ENCODE results near the gene TNFSF15.

TNFSF15 gene

GRCh38 chr9:114805670-114806525, at the start of gene TNFSF15:
TSS of gene TNFSF15 (minus strand) at chr9:114806039. CDS start at chr9:114806012, 27 bp downstream.
- DNase-seq (ENCODE audit: low spot score): no peak

- DNase-seq (ENCODE audit: low spot score): no peak
Measured at GRCh38 chr9:114855488-114855887, 49.6 kb upstream of the TNFSF15 start.

- no peak for DNase-seq (ENCODE audit: low spot score)
Measured at GRCh38 chr9:114854736-114855355, 49.0 kb upstream of the TNFSF15 start.

DNA sequence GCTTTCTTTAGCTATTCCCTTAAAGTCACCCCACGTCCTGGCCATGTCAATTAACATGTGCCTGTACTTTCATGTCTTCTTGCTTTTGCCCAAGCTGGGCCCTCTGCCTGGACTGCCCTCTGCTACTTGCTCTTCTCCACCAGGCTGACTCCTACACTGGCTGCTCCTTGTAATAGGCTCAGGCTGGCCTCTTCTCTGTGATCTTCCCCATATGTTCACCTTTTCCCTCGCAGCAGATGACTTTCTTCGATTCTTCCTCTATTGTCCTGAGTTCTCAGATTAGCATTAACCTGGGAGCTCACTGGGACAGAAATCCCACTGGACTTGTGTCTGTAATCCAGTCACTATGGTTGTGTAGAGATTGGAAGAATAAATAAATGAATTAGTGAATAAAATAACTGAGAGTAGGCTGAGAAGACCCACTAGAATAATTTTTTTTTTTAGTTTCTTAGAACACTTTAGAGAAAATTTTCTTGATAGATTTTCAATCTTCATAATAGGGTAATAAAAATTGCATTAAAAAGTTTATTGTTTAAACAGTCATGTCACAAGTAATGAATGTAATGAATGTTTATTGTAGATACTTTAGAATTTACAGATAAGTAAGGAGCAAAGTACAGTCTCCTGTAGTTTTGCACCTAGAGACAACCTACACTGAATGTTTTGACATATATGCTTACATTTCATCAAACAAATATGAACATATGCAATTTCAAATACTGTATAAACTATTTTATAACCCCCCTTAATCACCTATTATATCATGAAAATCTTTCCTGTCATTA, 47.4 kb upstream of the TNFSF15 start:
- DNase-seq (ENCODE audit: low spot score): no peak

GRCh38 chr9:114852050-114852594, 46.3 kb upstream of the TNFSF15 start:
- DNase-seq (ENCODE audit: low spot score): peak; percentile 27

DNA sequence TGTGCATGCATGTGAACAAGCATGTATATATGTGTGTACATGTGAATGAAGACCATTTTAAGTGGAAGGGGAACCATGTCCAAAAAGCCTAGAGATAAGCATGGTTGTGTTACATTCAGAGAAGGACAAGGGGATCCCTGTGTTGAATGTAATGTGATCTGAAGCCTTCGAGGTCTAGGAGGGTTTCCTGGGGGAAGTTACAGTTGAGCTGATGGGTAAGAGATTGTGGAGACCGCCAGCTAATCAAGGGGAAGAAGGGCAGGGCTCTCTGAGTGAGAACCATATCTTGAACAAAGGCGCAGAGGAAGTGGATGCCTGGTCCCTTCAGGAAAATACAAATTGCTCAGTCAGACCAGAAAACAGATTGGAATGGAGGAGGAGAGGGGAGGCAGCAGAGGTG, 45.5 kb upstream of the TNFSF15 start:
- no peak for DNase-seq (ENCODE audit: low spot score)

- no peak for DNase-seq (ENCODE audit: low spot score)
Measured at GRCh38 chr9:114850871-114851270, 45.0 kb upstream of the TNFSF15 start.

DNA sequence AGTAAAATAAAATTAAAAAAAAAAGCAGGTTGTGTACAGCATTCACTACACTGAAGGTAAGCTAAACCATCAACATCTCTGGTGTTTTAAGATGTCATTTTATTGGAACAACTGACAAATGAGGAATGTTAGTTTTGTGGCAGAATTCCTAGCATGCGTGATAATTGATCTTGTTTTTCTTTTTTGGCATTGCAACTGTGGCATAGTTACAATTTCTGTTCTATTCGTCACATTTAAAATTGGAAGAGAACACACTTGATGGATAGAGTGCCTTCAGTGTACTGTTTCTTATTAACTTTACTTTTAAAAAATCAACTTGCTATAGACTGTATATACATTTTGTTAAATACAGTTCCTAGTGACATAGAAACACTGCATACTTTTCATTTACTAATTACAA, 43.6 kb upstream of the TNFSF15 start:
- peak; percentile 38 for DNase-seq (ENCODE audit: low spot score)

- DNase-seq (ENCODE audit: low spot score): no peak
Measured at GRCh38 chr9:114847492-114848417, 41.9 kb upstream of the TNFSF15 start.

GRCh38 chr9:114845373-114845772, 39.5 kb upstream of the TNFSF15 start:
- DNase-seq (ENCODE audit: low spot score): no peak

DNA sequence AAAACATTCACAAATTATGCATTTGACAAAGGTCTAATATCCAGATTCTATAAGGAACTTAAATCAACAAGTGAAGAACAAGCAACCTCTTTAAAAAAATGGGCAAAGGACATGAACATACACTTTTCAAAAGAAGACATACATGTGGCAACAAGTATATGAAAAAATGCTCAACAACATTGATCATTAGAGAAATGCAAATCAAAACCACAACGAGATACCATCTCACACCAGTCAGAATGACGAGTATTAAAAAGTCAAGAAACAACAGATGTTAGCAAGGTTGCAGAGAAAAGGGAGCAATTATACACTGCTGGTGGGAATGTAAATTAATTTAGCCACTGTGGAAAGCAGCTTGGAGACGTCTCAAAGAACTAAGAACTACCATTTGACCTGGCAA, 38.9 kb upstream of the TNFSF15 start:
- DNase-seq (ENCODE audit: low spot score): no peak

DNA sequence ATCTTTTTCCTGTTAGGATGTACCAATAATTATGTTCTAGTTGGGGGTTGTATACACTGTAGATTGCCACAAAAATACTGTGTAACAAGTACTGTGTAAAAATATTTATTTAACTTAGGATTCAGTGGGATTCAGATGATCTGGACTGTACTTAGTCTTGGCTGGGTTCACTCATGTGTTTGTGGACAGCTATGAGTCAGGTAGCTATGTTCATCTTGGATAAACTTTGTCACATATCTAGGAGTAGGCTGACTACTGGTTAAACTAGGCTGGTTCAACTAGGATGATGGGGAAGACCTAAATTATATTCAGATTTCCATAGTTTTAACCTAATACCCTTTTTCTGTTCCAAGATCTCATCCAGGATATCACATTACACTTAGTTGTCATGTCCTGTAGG, 32.1 kb upstream of the TNFSF15 start:
- peak; percentile 45 for DNase-seq (ENCODE audit: low spot score)

DNA sequence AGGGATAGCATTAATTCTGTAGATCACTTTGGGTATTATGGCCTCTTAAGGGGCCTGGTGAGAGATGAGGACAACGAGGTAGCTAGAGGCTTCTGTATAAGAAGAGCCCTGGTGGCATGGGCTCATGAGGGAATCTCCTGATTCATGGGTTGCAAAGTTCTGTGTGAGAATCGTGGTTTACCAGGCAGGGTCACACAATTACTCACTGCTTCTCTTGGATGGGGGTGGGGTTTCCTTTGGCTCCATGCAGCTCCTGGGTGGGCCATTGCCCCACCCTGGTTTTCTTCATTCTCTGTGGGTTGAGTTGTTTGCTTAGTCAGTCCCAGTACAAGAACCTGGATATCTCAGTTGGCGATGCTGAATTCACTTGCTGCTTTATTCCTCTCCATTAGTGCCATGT, 30.9 kb upstream of the TNFSF15 start:
- DNase-seq (ENCODE audit: low spot score): no peak

GRCh38 chr9:114834386-114834785, 28.5 kb upstream of the TNFSF15 start:
- DNase-seq (ENCODE audit: low spot score): no peak

DNA sequence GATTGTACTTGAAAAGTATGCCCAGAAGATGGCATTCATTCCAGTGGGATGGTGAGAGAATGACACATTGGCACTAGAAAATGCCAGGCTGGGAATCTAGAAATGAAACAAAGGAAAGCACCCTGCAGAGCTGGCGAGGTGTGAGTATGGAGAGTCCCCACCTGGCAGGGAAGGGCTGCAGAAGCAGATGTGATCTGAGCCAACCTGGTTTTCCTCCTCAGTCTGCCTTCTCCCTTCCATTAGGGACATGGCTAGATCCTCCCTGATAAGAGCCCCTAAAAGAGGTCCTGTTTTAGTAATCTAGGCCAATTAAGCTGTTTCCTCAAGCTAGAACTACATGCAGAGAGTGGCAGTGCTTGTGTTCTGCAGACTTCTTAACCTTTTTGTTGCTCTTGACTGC, 24.7 kb upstream of the TNFSF15 start:
- no peak for DNase-seq (ENCODE audit: low spot score)

GRCh38 chr9:114829574-114830440, 24.0 kb upstream of the TNFSF15 start:
- no peak for DNase-seq (ENCODE audit: low spot score)

GRCh38 chr9:114828303-114828650, 22.4 kb upstream of the TNFSF15 start:
- no peak for DNase-seq (ENCODE audit: low spot score)

- DNase-seq (ENCODE audit: low spot score): no peak
Measured at GRCh38 chr9:114827641-114828302, 21.9 kb upstream of the TNFSF15 start.

- DNase-seq (ENCODE audit: low spot score): no peak
Measured at GRCh38 chr9:114826431-114826830, 20.6 kb upstream of the TNFSF15 start.
